GM21381 (cell line): ENCODE data around the gene OCLN.
A peak's percentile ranks its signal among the peaks of the same experiment; 100 is the strongest.
"Not testable (repeated sequence)": the region's sequence is repeated elsewhere in the genome, so short reads cannot be mapped to it uniquely, and the experiment has no call there.

Experiments used
- ATAC-seq: cut with Tn5 transposase; IDR thresholded peaks from one replicate; pipeline ENCODE4 v1.9.1; 2021; ENCODE audit warnings: mild to moderate bottlenecking, moderate library complexity; ENCODE audit not compliant: unreplicated experiment

Gene OCLN, protein sequence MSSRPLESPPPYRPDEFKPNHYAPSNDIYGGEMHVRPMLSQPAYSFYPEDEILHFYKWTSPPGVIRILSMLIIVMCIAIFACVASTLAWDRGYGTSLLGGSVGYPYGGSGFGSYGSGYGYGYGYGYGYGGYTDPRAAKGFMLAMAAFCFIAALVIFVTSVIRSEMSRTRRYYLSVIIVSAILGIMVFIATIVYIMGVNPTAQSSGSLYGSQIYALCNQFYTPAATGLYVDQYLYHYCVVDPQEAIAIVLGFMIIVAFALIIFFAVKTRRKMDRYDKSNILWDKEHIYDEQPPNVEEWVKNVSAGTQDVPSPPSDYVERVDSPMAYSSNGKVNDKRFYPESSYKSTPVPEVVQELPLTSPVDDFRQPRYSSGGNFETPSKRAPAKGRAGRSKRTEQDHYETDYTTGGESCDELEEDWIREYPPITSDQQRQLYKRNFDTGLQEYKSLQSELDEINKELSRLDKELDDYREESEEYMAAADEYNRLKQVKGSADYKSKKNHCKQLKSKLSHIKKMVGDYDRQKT

DNA sequence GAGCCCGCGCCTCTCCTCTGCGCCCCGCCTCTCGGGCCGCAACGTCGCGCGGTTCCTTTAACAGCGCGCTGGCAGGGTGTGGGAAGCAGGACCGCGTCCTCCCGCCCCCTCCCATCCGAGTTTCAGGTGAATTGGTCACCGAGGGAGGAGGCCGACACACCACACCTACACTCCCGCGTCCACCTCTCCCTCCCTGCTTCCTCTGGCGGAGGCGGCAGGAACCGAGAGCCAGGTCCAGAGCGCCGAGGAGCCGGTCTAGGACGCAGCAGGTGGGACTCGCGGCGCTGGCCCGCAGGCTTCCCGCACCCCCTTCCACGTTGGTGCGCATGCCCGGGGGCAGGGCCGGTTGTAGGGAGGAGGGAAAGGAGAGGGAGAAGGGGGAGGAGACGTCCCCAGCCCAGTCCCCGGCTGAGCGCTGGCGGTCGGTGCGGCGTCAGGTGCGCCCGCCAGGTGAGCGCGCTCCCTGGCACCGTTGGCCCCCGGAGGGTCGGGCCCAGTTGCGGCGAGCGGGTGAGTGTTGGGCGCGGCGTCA, at the start of gene OCLN:
Gene OCLN, plus strand, starts transcription at position 400 of the 532 bp plus-strand sequence. CDS start 11,455 bp downstream, outside the sequence.
- peak; percentile 67 for ATAC-seq

GRCh38 chr5:69444127-69444754, 48.3 kb upstream of the OCLN start:
- no peak for ATAC-seq

- ATAC-seq, result no peak
Observed at GRCh38 chr5:69449511-69449910, 43.1 kb upstream of the OCLN start.

- no peak for ATAC-seq
Observed at GRCh38 chr5:69450116-69450515, 42.5 kb upstream of the OCLN start.

- ATAC-seq, result not testable (repeated sequence)
Observed at GRCh38 chr5:69450527-69450926, 42.1 kb upstream of the OCLN start.

DNA sequence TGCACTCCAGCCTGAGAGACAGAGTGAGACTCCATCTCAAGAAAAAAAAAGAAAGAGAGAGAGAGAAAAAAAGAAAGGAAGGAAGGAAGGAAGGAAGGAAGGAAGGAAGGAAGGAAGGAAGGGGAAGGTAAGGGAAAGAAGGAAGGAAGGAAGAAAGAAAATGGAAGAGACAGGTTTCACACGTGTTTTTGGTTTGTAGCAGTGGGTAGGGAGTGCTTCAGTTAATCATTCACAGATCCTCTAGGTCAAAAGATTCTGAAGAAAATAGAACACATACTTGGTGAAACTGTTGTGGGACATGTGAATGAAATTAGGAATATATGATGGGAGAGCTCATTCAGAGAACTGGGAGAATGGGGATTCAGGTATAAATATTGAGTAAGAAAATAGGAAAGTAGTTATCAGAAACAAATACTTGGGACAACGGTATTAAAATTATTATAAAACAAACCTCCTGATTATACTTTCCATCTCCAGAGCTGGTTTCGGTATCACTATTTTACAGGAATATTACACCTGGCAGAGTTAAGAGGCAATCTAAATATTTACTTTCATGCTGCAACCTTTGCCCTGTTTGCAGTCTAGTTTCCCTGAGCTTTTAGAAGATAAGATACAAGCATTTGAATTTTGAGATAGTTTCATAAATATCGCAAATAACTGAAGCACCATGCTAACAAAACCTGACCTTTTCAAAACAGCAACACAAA, 40.5 kb upstream of the OCLN start:
- ATAC-seq, result no peak

DNA sequence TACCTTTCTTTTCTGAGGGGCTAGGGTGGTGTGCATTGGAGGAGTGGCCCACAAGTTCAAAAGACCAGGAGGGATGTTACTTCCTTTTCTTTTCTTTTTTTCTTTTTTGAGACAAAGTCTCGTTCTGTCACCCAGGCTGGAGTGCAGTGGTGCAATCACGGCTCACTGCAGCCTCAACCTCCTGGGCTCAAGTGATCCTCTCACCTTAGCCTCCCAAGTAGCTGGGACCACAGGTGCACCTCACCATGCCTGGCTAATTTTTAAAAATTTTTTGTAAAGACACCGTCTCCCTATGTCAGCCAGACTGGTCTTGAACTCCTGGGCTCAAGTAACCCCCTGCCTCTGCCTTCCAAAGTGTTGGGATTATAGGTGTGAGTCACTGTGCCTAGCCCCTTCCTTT, 39.1 kb upstream of the OCLN start:
- not testable (repeated sequence) for ATAC-seq

DNA sequence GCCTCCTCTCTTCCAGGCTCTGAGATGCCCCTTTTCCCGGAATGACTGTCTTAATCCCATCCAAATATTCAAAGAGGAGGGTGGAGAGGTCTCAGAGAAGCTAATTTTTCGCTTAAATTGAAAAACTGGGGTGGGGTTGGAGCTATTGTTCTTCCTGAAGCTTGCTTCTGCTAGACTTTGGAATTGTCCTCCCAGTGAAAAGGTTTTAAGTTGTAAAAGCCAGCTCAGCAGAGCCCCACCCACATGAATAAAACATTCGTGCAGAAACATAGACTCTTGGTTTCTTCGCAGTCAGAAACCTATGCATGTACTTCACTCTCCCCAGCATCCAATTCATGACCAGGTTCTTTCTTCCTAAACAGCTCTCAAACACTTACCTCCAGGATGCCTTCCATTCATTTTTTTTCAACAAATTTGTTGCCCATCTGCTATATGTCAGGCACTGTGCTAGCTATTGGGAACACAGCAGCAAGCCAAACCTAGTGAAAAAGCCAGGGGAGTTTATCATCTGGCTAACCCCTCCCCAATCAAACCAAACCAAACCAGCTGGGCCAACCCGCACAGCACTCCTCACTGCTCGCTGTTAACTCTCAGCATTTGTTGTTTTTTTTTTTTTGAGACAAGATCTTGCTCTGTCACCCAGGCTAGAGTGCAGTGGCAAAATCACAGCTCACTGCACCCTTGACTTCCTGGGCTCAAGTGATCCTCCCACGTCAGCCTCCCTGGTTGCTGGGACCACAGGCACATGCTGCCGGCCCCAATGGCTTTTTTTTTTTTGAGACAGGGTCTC, 37.9 kb upstream of the OCLN start:
- ATAC-seq, result no peak

- ATAC-seq, result not testable (repeated sequence)
Observed at GRCh38 chr5:69455428-69455988, 37.1 kb upstream of the OCLN start.

- no peak for ATAC-seq
Observed at GRCh38 chr5:69462170-69462569, 30.4 kb upstream of the OCLN start.

DNA sequence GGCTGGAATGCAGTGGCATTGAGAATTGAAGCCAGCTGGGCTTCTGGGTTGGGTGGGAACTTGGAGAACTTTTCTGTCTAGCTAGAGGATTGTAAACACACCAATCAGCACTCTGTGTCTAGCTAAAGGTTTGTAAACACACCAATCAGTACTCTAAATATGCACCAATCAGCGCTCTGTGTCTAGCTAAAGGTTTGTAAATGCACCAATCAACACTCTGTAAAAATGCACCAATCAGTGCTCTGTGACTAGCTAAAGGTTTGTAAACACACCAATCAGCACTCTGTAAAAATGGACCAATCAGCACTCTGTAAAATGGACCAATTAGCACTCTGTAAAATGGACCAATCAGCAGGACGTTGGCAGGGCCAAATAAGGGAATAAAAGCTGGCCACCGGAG, 26.2 kb upstream of the OCLN start:
- ATAC-seq, result not testable (repeated sequence)

DNA sequence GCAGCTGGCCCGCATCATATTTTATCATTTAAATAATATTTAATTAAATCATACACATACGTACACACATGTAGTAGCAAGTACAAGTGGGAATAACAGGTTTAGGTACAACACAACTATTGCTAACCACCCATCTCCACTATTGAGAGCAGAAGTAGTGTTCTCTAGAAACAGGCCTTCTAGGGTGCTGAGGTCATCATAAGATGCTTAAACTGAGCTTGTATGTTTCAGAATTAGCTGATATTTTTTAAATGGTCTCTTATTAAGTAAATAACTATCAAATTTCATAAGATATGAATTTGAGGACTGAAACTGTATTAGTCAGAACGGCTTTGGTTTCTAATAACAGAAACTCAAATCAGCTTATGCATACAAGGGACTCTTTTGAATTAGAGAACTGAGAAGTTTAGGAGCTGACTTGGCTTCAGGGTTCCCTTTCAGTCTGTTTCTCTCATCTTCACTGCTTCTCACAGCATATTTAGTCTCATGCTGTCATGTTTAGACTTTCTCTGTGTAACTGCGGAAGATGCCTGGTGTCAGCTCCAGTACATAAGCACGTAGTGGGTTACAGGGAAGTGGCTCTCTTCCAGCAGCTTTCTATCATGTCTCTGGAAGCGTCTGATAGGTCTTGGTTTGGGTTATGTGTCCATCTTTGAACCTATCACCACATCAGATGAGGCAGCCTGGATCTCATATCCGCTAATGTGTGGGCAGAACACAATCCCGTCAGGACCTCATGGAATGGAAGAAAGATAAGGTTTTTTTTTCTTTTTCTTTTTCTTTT, 25.0 kb upstream of the OCLN start:
- ATAC-seq, result peak; percentile 90

DNA sequence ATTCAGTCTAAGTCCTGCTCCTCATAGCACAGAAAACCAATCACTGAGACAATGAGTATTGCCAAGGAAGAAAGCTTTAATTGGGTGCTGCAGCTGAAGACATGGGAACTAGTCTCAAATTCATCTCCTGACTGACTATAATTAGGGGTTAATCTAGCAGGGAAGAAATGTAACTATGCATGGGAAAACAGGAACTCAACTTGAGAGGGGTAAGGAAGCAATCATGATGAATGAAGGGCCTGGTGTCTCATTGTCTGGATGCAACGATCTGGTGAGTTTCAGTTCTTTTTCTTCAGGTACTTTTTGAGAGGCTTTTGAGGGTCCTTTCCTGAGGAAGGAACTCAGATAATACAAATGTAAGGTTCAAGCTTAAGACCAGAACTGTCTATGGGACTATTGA, 24.0 kb upstream of the OCLN start:
- ATAC-seq, result no peak

- not testable (repeated sequence) for ATAC-seq
Observed at GRCh38 chr5:69471516-69471915, 21.1 kb upstream of the OCLN start.

DNA sequence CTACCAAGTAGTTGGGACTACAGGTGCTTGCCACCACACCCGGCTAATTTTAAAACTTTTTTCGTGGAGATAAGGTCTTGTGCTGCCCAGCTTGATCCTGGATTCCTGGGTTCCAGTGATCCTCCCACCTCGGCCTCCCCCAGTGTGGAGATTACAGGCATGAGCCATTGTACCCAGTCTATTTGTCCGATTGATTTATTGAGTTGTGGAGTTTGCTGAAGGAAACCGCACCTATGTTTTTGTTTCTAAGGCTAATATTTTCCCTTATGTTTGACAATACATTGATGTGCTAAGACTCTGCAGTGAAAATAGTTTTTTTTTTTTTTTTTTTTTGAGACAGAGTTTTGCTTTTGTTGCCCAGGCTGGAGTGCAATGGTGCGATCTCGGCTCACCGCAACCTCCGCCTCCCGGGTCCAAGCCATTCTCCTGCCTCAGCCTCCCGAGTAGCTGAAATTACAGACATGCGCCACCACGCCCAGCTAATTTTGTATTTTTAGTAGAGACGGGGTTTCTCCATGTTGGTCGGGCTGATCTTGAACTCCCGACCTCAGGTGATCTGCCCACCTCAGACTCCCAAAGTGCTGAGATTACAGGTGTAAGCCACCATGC, 20.0 kb upstream of the OCLN start:
- not testable (repeated sequence) for ATAC-seq

- ATAC-seq, result no peak
Observed at GRCh38 chr5:69477170-69477569, 15.4 kb upstream of the OCLN start.

DNA sequence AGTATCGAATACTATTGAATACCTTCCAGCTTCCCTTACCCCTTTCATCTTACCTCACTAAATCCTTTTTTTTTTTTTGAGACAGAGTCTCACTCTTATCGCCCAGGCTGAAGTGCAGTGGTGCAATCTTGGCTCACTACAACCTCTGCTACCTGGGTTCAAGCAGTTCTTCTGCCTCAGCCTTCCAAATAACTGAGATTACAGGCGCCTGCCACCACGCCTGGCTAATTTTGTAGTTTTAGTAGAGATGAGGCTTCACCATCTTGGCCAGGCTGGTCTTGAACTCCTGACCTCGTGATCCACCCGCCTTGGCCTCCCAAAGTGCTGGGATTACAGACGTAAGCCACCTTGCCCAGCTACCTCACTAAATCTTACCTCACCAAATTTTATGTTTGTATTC, 14.3 kb upstream of the OCLN start:
- ATAC-seq, result not testable (repeated sequence)

GRCh38 chr5:69484891-69485290, 7.7 kb upstream of the OCLN start:
- no peak for ATAC-seq

- no peak for ATAC-seq
Observed at GRCh38 chr5:69485471-69485870, 7.1 kb upstream of the OCLN start.
